Upper lobe of left lung (tissue), 6 donors: ENCODE data around the gene PDCD2. TPM values are rescaled to one million over a fixed set of nuclear protein-coding genes. Genes with fewer than 3 reads are reported as not detected.

Experiments used
- ATAC-seq, 2 donors: fragments of 200-7000 bp; cut with Tn5 transposase; one replicate each; pipeline ENCODE4 v1.9.1; 2022; ENCODE audit warnings: mild to moderate bottlenecking in 2 of 2, moderate library complexity in 2 of 2; ENCODE audit not compliant: low FRiP score in 2 of 2
- DNase-seq, 2 donors: peaks; one replicate each; pipeline ENCODE4 v3.0.0-alpha.2; 2019 to 2020
- H3K27ac ChIP-seq, 4 donors: fragments of 200-600 bp; sonication (generic); one replicate each; pipeline ENCODE4 v1.5.1; 2016 to 2019
- H3K27me3 ChIP-seq, 4 donors: fragments of 200-600 bp; sonication (generic); one replicate each; pipeline ENCODE4 v1.5.1; 2017 to 2019
- H3K36me3 ChIP-seq, 4 donors: fragments of 200-600 bp; sonication (generic); one replicate each; pipeline ENCODE4 v1.5.1; 2016 to 2019
- H3K4me1 ChIP-seq, 4 donors: fragments of 200-600 bp; sonication (generic); one replicate each; pipeline ENCODE4 v1.5.1; 2018 to 2019
- H3K4me3 ChIP-seq, 4 donors: fragments of 200-600 bp; sonication (generic); one replicate each; pipeline ENCODE4 v1.5.1; 2017 to 2019; ENCODE audit warnings: mild to moderate bottlenecking in 2 of 4, moderate library complexity in 1 of 4
- H3K9me3 ChIP-seq, 4 donors: fragments of 200-600 bp; sonication (generic); one replicate each; pipeline ENCODE4 v1.5.1; 2018 to 2019
- CTCF ChIP-seq, 6 experiments: fragments of 450-650 bp in 4 of 6; fragments of 200-600 bp in 2 of 6; sonication (generic) in 2 of 6; IDR thresholded peaks; one replicate each; pipeline ENCODE4 v1.5.1; 2016 to 2019; ENCODE audit warnings: antibody characterized with exemption in 6 of 6
- EP300 ChIP-seq, 4 donors: sonication (generic); formaldehyde crosslinking; IDR thresholded peaks; one replicate each; pipeline ENCODE4 v1.5.1; 2017; ENCODE audit warnings: antibody characterized with exemption in 4 of 4, control low read depth in 2 of 4
- POLR2A ChIP-seq, 4 donors: fragments of 450-650 bp; IDR thresholded peaks; one replicate each; pipeline ENCODE4 v1.5.1; 2016 to 2017; ENCODE audit warnings: antibody characterized with exemption in 4 of 4, mild to moderate bottlenecking in 2 of 4
- POLR2AphosphoS5 ChIP-seq, 2 donors: sonication (generic); formaldehyde crosslinking; IDR thresholded peaks; one replicate each; pipeline ENCODE4 v1.5.1; 2017; ENCODE audit warnings: antibody characterized with exemption in 2 of 2
- WGBS, 2 donors: methylation state at CpG; one replicate each; pipeline ENCODE4 v1.1.5; 2017 to 2018; 5-methylcytosine and 5-hydroxymethylcytosine counted together
- total RNA-seq, 6 donors: library from RNA; depleted of rRNA in 4 of 6; stranded (reverse); fragments of >200 nt in 4 of 6; gene quantifications; one replicate each; pipeline versions ENCODE4 v1.1.0 to v1.2.1, GENCODE V29; 2016 to 2021
- donor health status: DM: no; HTN: no; CAD: no; lungs with moderate emphysema.
- donor health status: DM: no; HTN: yes; CAD: no; lungs with severe emphysema.

PDCD2 gene
- total RNA-seq, 6 donors from 2014 or later, result 24.9 to 54.9 (median 45.8) TPM

- Histone ChIP-seq H3K27ac (no peak overlapping the region), H3K4me3 (no peak overlapping the region), H3K27me3 (no peaks in the 10 kb centered on the region), H3K4me1 (no peaks in the 10 kb centered on the region), H3K9me3 (no peaks in the 10 kb centered on the region), H3K36me3 (peaks cover 17 to 95% (median 43%) of the 10 kb centered on the region in 4 donors)
- ATAC-seq (no peak), DNase-seq (no peak)
- TF ChIP-seq POLR2AphosphoS5 (IDR thresholded peaks at IDR 0.05) (no peak), CTCF (IDR thresholded peaks at IDR 0.05) (no peak), POLR2A (IDR thresholded peaks at IDR 0.05) (no peak)
- 91 to 93% methylated on average over 1 of the region's 1 CpG for WGBS, 2 donors
Observed at GRCh38 chr6:170575250-170575649, 9.2 kb downstream of the PDCD2 start.

GRCh38 chr6:170572704-170573466, 11.6 kb downstream of the PDCD2 start:
- TF ChIP-seq POLR2A (IDR thresholded peaks at IDR 0.05) (no peak), POLR2AphosphoS5 (IDR thresholded peaks at IDR 0.05) (no peak), CTCF (IDR thresholded peaks at IDR 0.05) (no peak), EP300 (IDR thresholded peaks at IDR 0.05) (no peak)
- no peaks in the 10 kb centered on the region for H3K27me3 ChIP-seq
- H3K27ac ChIP-seq, result no peak overlapping the region
- H3K4me3 ChIP-seq, result no peak overlapping the region
- H3K36me3 ChIP-seq, result peaks cover 23 to 95% (median 55%) of the 10 kb centered on the region in 4 donors
- DNase-seq (no peak), ATAC-seq (no peak)
- H3K9me3 ChIP-seq, result no peaks in the 10 kb centered on the region
- WGBS, 2 donors, result 66 to 75% methylated on average over 2 of the region's 2 CpGs
- no peaks in the 10 kb centered on the region for H3K4me1 ChIP-seq

- Histone ChIP-seq H3K9me3 (no peaks in the 10 kb centered on the region), H3K27me3 (no peaks in the 10 kb centered on the region), H3K4me1 (no peaks in the 10 kb centered on the region), H3K4me3 (no peak overlapping the region), H3K36me3 (peaks cover 19 to 93% (median 49%) of the 10 kb centered on the region in 4 donors), H3K27ac (no peak overlapping the region)
- no peak for TF ChIP-seq POLR2A (IDR thresholded peaks at IDR 0.05)
- no peak for TF ChIP-seq CTCF (IDR thresholded peaks at IDR 0.05)
- TF ChIP-seq POLR2AphosphoS5 (IDR thresholded peaks at IDR 0.05), result no peak
- no peak for TF ChIP-seq EP300 (IDR thresholded peaks at IDR 0.05)
- ATAC-seq, result no peak
- 91 to 98% methylated on average over 8 of the region's 8 CpGs for WGBS, 2 donors
- DNase-seq, result no peak
Observed at GRCh38 chr6:170564936-170565530, 19.4 kb downstream of the PDCD2 start.

GRCh38 chr6:170561555-170561954, 22.9 kb downstream of the PDCD2 start:
- Histone ChIP-seq H3K36me3 (peaks cover 15 to 89% (median 26%) of the 10 kb centered on the region in 4 donors), H3K4me1 (peaks cover 0 to 6% (median 2%) of the 10 kb centered on the region in 4 donors), H3K27ac (no peak overlapping the region), H3K4me3 (no peak overlapping the region), H3K9me3 (no peaks in the 10 kb centered on the region), H3K27me3 (no peaks in the 10 kb centered on the region)
- TF ChIP-seq POLR2AphosphoS5 (IDR thresholded peaks at IDR 0.05) (no peak), CTCF (IDR thresholded peaks at IDR 0.05) (no peak), EP300 (IDR thresholded peaks at IDR 0.05) (no peak), POLR2A (IDR thresholded peaks at IDR 0.05) (no peak)
- DNase-seq (no peak), ATAC-seq (no peak)
- WGBS, 2 donors, result 77 to 84% methylated on average over 4 of the region's 4 CpGs
